H9 (cell line): ENCODE measurements around the gene PRH2. TPM values are rescaled to one million over a fixed set of nuclear protein-coding genes. Genes with fewer than 3 reads are reported as not detected.

Experiments used
- DNase-seq: peaks from one replicate; pipeline ENCODE4 v3.0.0-alpha.2; 2017
- H2AFZ ChIP-seq: one replicate; pipeline ENCODE4 v1.6.1; 2013; ENCODE audit warnings: mild to moderate bottlenecking, low read length, control low read depth, moderate library complexity
- H2AK5ac ChIP-seq: 2 replicates; pipeline ENCODE4 v1.6.1; 2013; ENCODE audit warnings: low read length, control low read depth, mixed read lengths; ENCODE audit not compliant: insufficient read length
- H2BK120ac ChIP-seq: one replicate; pipeline ENCODE4 v1.6.1; 2013; ENCODE audit warnings: low read depth, mild to moderate bottlenecking, low read length, control low read depth, inconsistent platforms; ENCODE audit not compliant: poor library complexity, severe bottlenecking
- H2BK12ac ChIP-seq: 2 replicates; pipeline ENCODE4 v1.6.1; 2013; ENCODE audit warnings: low read length, control low read depth, mixed read lengths, low read depth; ENCODE audit not compliant: insufficient read length
- H2BK15ac ChIP-seq: 2 replicates; pipeline ENCODE4 v1.6.1; 2013; ENCODE audit warnings: low read depth, low read length, control low read depth
- H2BK20ac ChIP-seq: one replicate; pipeline ENCODE4 v1.6.1; 2013; ENCODE audit warnings: low read depth, mild to moderate bottlenecking, low read length, control low read depth, inconsistent platforms; ENCODE audit not compliant: poor library complexity, severe bottlenecking
- H2BK5ac ChIP-seq: 2 replicates; pipeline ENCODE4 v1.6.1; 2013; ENCODE audit warnings: low read length, control low read depth, mixed read lengths; ENCODE audit not compliant: insufficient read length
- H3K14ac ChIP-seq: 2 replicates; pipeline ENCODE4 v1.6.1; 2013; ENCODE audit warnings: low read length, control low read depth; ENCODE audit not compliant: insufficient read depth
- H3K18ac ChIP-seq: 2 replicates; pipeline ENCODE4 v1.6.1; 2013; ENCODE audit warnings: low read depth, mild to moderate bottlenecking, mixed read lengths, low read length, control low read depth; ENCODE audit not compliant: insufficient read length
- H3K23ac ChIP-seq: 2 replicates; pipeline ENCODE4 v1.6.1; 2013; ENCODE audit warnings: low read length, control low read depth, mixed read lengths, low read depth; ENCODE audit not compliant: insufficient read length
- H3K23me2 ChIP-seq: 2 replicates; pipeline ENCODE4 v1.6.1; 2013; ENCODE audit warnings: low read depth, mild to moderate bottlenecking, mixed read lengths, low read length, control low read depth; ENCODE audit not compliant: insufficient read length, poor library complexity, severe bottlenecking
- H3K27ac ChIP-seq: 2 replicates; pipeline ENCODE4 v1.5.1; 2013; ENCODE audit warnings: low read length, control low read depth, mixed read lengths, low read depth; ENCODE audit not compliant: insufficient read length
- H3K27me3 ChIP-seq: 2 replicates; pipeline ENCODE4 v1.6.1; 2013; ENCODE audit warnings: low read length, control low read depth, inconsistent platforms; ENCODE audit not compliant: insufficient read depth
- H3K4ac ChIP-seq: 2 replicates; pipeline ENCODE4 v1.6.1; 2013; ENCODE audit warnings: low read depth, mild to moderate bottlenecking, control low read depth, inconsistent platforms, low read length, moderate library complexity
- H3K4me1 ChIP-seq: 2 replicates; pipeline ENCODE4 v1.6.1; 2013; ENCODE audit warnings: low read length, control low read depth, inconsistent platforms; ENCODE audit not compliant: insufficient read depth
- H3K4me2 ChIP-seq: 2 replicates; pipeline ENCODE4 v1.6.1; 2013; ENCODE audit warnings: low read length, control low read depth, mixed read lengths; ENCODE audit not compliant: insufficient read length, insufficient read depth
- H3K56ac ChIP-seq: 2 replicates; pipeline ENCODE4 v1.6.1; 2013; ENCODE audit warnings: low read depth, mild to moderate bottlenecking, mixed read lengths, low read length, control low read depth; ENCODE audit not compliant: insufficient read length
- H3K79me1 ChIP-seq: 2 replicates; pipeline ENCODE4 v1.6.1; 2013; ENCODE audit warnings: low read depth, mild to moderate bottlenecking, moderate library complexity, low read length, control low read depth, inconsistent platforms; ENCODE audit not compliant: insufficient read depth, poor library complexity, severe bottlenecking
- H3K79me2 ChIP-seq: 2 replicates; pipeline ENCODE4 v1.6.1; 2013; ENCODE audit warnings: low read length, control low read depth, inconsistent platforms; ENCODE audit not compliant: insufficient read depth
- H3K9ac ChIP-seq: 2 replicates; pipeline ENCODE4 v1.6.1; 2013; ENCODE audit warnings: low read length, control low read depth, mixed read lengths; ENCODE audit not compliant: insufficient read length; ENCODE audit errors: extremely low read depth
- H3K9me3 ChIP-seq: one replicate; pipeline ENCODE4 v1.6.1; 2013; ENCODE audit warnings: low read depth, low read length, inconsistent platforms; ENCODE audit not compliant: control insufficient read depth
- H3T11ph ChIP-seq: one replicate; pipeline ENCODE4 v1.6.1; 2013; ENCODE audit warnings: mild to moderate bottlenecking, low read length, control low read depth, inconsistent platforms
- H4K20me1 ChIP-seq: one replicate; pipeline ENCODE4 v1.6.1; 2013; ENCODE audit not compliant: control insufficient read depth, insufficient read length, insufficient read depth
- H4K5ac ChIP-seq: 2 replicates; pipeline ENCODE4 v1.6.1; 2013; ENCODE audit warnings: low read depth, mild to moderate bottlenecking, mixed read lengths, low read length, control low read depth; ENCODE audit not compliant: insufficient read length
- H4K8ac ChIP-seq: replicated peaks from 2 replicates; pipeline ENCODE4 v1.6.1; 2013; ENCODE audit warnings: low read length, control low read depth, mixed read lengths, low read depth; ENCODE audit not compliant: insufficient read length
- H4K91ac ChIP-seq: 2 replicates; pipeline ENCODE4 v1.6.1; 2013; ENCODE audit warnings: low read depth, mild to moderate bottlenecking, moderate library complexity, mixed read lengths, low read length, control low read depth; ENCODE audit not compliant: insufficient read length
- H3K27ac Mint-ChIP-seq, 3 experiments: 2 replicates in 2 of 3; 3 replicates in 1 of 3; pipeline ENCODE4 v1.8.0; 2020 to 2021; ENCODE audit warnings: mixed read lengths in 3 of 3, mild to moderate bottlenecking in 1 of 3, moderate library complexity in 1 of 3
- H3K27me3 Mint-ChIP-seq: 2 replicates; pipeline ENCODE4 v1.8.0; 2021; ENCODE audit warnings: low read depth, mild to moderate bottlenecking, moderate library complexity, mixed read lengths
- H3K36me3 Mint-ChIP-seq, 3 experiments: 2 replicates in 2 of 3; 3 replicates in 1 of 3; pipeline ENCODE4 v1.8.0; 2020 to 2021; ENCODE audit warnings: low read depth in 3 of 3, mixed read lengths in 3 of 3; ENCODE audit not compliant: insufficient read depth in 1 of 3
- H3K4me1 Mint-ChIP-seq, 2 experiments: 2 replicates each; pipeline ENCODE4 v1.8.0; 2020; ENCODE audit warnings: mixed read lengths in 2 of 2
- H3K4me3 Mint-ChIP-seq, 2 experiments: 2 replicates in 1 of 2; 3 replicates in 1 of 2; pipeline ENCODE4 v1.8.0; 2020 to 2021; ENCODE audit warnings: mild to moderate bottlenecking in 2 of 2, mixed read lengths in 2 of 2, moderate library complexity in 1 of 2
- H3K9me3 Mint-ChIP-seq, 2 experiments: 2 replicates in 1 of 2; 3 replicates in 1 of 2; pipeline ENCODE4 v1.8.0; 2020; ENCODE audit warnings: mild to moderate bottlenecking in 2 of 2, mixed read lengths in 2 of 2, moderate library complexity in 1 of 2
- WGBS: extraction: QIAGEN DNeasy Blood & Tissue Kit; methylation state at CpG from one replicate; pipeline ENCODE4 v1.1.7; 2013; ENCODE audit warnings: missing lambda C conversion rate, low lambda C conversion rate, mixed read lengths; ENCODE audit not compliant: insufficient read length; ENCODE audit errors: extremely low coverage; 5-methylcytosine and 5-hydroxymethylcytosine counted together
- total RNA-seq: library from RNA; stranded (reverse); gene quantifications from 2 replicates; pipeline ENCODE4 v1.2.1, GENCODE V29; 2021
- TF ChIP-seq, protein P1 (sequence below): fragments of 200-600 bp; sonication (generic); conservative IDR thresholded peaks from 3 replicates; pipeline ENCODE4 v1.8.0; 2021; ENCODE audit warnings: antibody characterized with exemption, mild to moderate bottlenecking

PRH2 gene
- total RNA-seq, 1 experiment from 2014 or later = not detected

DNA sequence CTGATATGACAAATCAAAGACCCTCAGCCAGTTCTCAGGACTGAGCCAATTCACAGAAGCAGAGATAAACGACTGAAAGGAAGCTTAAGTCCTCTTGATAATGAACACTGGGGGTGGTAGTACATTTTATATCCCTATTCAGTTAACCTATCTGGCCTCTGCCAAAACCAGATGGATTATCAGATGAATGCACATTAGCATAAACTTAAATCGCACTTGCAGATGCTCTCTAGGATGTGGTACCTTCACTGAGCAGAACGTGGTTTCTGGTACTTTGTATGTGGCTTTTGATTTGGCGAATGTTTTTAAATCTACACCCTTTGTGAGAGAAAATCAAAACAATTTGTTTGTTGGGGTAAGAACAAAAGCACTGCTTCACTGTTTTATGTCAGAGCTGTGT lies 31.2 kb downstream of the PRH2 start:
- Histone ChIP-seq H2AK5ac (no peak overlapping the region), H3K23ac (no peak overlapping the region), H2BK120ac (no peak overlapping the region), H3K4ac (no peak overlapping the region), H3K27ac (no peak overlapping the region), H2BK15ac (no peak overlapping the region), H4K20me1 (no peaks in the 10 kb centered on the region), H3K14ac (no peak overlapping the region), H3K56ac (no peak overlapping the region), H3K4me2 (no peak overlapping the region), H4K8ac (no peak overlapping the region), H3T11ph (no peak overlapping the region), H3K27me3 (no peaks in the 10 kb centered on the region), H3K4me1 (no peaks in the 10 kb centered on the region), H4K5ac (no peak overlapping the region), H4K91ac (no peak overlapping the region), H2BK20ac (no peak overlapping the region), H3K23me2 (no peaks in the 10 kb centered on the region), H3K9me3 (no peaks in the 10 kb centered on the region), H3K9ac (no peak overlapping the region), H2BK12ac (no peak overlapping the region), H3K79me2 (no peaks in the 10 kb centered on the region), H2BK5ac (no peak overlapping the region), H2AFZ (no peak overlapping the region), H3K79me1 (no peaks in the 10 kb centered on the region), H3K18ac (no peak overlapping the region)
- no peak overlapping the region for H3K4me3 Mint-ChIP-seq
- WGBS = no CpG with 5 or more reads among the region's 4 CpGs
- H3K36me3 Mint-ChIP-seq = peaks cover 14 to 18% (median 17%) of the 10 kb centered on the region in 3 experiments
- H3K9me3 Mint-ChIP-seq = peaks cover 9 to 12% of the 10 kb centered on the region in 2 experiments
- H3K27me3 Mint-ChIP-seq = no peaks in the 10 kb centered on the region
- H3K4me1 Mint-ChIP-seq = no peaks in the 10 kb centered on the region
- no peak for DNase-seq
- TF ChIP-seq, protein P1, sequence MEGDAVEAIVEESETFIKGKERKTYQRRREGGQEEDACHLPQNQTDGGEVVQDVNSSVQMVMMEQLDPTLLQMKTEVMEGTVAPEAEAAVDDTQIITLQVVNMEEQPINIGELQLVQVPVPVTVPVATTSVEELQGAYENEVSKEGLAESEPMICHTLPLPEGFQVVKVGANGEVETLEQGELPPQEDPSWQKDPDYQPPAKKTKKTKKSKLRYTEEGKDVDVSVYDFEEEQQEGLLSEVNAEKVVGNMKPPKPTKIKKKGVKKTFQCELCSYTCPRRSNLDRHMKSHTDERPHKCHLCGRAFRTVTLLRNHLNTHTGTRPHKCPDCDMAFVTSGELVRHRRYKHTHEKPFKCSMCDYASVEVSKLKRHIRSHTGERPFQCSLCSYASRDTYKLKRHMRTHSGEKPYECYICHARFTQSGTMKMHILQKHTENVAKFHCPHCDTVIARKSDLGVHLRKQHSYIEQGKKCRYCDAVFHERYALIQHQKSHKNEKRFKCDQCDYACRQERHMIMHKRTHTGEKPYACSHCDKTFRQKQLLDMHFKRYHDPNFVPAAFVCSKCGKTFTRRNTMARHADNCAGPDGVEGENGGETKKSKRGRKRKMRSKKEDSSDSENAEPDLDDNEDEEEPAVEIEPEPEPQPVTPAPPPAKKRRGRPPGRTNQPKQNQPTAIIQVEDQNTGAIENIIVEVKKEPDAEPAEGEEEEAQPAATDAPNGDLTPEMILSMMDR = no peak
- no peak overlapping the region for H3K27ac Mint-ChIP-seq
